ENCODE data around the gene CSMD2.

Gene CSMD2

DNA sequence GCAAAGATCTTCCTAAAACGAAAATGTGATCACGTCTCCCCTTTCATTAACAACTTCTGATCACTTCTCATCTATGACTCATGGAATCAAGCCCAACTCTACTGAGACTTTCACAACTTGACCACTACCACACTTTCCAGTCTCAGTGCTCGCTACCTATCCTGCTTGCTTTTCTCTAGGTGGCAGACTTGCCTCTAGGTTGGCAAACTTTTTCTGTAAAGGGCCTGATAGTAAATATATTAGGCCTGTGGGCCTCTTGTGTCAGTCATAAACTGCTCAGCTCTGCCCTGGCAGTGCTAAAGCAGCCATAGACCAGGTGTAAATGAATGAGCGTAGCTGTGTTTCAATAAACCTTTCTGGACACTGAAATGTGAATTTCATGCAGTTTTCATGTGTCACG is 322.7 kb downstream of the CSMD2 start:
- no peak for DNase-seq

DNA sequence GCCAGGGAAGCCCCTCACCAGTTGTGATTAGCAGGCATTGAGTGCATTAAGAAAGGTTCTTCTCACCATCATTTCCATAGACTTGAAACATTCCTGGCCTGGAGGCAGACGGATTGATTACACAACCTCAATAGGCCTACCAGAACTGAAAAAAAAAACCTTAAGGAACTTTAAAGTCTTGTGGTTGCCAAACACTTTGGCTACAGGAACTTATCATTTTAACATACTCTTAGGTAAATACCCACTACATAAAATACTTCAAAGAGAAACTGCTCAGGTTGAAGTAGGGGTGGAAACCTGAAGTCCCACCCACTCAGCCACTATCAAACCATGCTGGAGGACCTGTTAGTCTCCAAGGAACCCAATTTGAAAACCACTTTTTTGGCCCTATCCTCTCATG is 323.5 kb downstream of the CSMD2 start:
- no peak for DNase-seq

DNA sequence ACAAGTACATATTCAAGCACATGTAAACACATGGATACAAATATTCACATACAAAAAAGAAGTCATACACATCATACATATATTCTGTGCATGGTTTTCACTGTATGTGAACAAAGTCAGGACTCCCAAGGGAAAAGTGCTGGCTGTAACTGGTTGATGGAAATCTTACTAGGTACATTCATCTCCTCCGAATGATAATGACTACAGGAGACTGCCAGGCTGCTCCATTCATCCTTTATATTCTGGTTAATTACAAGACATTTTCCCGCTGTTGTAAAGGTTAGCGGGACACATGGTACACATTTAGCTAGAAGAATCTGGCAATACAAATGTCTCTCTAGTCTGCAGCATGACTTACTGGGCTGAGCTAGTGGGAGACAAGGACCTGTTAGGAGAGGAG is 327.4 kb downstream of the CSMD2 start:
- no peak for DNase-seq

DNA sequence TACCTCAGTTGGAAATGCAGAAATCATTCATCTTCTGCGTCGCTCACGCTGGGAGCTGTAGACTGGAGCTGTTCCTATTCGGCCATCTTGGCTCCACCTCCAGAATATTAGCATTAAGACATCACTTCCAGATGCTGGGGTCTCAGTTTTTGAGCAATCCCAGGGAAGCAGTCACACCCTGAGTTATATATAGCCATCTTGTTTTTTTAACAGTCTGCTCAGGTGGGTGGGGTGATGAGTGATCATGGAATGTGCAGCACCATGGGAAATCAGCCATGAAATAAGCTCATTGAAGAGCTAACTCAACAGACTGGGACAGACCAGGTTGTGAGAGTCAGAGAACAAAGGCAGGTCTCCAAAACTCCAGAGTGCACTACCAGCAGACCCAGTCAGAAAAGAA is 328.1 kb downstream of the CSMD2 start:
- DNase-seq, result no peak

DNA sequence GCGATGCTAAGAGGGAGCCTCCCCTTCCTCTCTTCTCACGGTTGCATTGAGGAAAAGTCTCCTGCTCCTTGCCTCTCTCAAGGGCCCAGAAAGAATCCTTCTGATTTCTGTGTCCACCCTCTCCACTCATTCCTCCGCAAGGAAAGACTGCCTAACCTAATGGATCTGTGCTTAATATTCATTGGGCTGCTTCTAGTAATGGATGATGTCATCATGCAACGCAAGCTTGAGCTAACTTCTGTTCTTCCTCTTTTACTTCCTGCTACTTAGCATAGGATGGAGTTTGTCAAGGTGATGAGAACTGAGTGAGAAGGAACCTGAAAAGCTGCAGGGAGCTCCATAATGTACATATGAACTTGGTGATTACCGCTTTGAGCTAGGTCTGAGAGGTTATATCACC is 336.4 kb downstream of the CSMD2 start:
- no peak for DNase-seq

DNA sequence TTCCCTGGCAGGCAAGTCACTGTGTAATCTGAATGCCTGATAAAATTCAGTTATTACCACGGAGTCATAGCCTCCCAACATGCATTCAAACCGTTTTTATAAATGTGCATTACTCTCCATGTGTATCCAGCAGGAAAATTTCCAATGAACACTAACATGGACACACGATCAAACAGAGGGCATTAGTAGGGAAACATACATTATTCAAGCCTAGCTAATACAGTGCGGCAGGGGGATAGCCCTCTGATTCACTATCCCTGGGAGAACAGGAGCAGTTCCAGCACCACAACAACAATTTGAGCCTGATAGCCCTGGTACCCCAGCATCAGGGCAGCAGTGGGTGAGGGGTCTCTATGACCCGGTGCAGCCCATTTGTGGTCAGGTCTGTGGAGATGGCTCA is 337.0 kb downstream of the CSMD2 start:
- no peak for DNase-seq

DNA sequence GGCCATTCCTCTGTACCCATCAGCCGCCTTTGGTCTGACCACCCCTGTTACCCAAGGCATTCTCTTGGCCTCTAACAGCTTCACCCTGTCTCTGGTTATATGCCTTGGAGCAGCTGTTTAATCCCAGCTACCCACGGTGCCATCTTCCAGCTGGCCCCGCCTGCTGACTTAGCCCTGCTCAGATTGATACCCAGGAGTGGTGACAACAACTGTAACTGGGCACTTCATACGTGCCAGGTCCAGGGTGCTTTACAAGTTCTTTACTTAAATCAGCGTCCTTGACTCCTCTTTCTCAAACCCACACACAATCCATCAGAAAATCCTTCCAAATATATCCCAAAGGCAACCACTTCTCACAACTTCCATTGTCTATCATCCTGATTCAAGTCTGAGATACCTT is 338.3 kb downstream of the CSMD2 start:
- no peak for DNase-seq

DNA sequence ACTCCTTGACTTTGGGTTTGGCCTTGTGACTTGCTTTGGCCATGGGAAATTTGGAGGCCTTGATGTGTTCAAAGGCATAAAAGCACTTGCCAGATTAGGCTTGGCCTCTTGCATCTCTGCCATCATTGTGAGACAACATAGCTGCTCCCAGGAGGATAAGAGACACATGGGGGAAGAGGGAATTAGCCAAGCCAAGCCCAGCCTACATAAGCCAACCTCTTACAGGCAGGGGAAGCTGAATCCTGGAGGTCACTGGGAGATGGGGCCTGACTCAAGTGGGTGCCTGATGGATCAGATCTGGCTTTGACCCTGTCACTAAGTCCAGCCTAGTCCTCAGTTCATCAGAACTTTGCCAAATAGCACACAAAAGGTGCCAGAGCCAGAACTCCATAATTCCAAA is 338.7 kb downstream of the CSMD2 start:
- DNase-seq, result no peak

DNA sequence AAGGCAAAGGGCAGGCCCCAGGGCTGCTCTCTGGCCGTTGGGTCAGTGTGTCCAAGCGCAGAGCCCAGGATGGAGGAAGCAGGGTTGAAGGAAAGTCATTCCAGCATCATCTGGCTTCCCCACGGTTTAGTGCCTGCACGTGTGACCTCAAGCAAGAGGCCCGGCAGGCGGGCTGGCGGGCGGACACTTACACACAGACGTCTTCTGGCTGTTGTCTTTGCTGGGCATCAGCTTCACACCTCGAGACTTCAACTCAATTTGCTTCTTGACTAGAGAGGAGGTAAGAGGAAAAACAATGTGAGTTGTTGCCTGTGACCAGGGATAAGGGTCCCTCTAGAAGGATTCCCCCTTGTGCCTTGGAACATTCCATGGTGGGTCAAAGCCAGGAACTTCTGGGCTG is 339.5 kb downstream of the CSMD2 start:
- no peak for DNase-seq

DNA sequence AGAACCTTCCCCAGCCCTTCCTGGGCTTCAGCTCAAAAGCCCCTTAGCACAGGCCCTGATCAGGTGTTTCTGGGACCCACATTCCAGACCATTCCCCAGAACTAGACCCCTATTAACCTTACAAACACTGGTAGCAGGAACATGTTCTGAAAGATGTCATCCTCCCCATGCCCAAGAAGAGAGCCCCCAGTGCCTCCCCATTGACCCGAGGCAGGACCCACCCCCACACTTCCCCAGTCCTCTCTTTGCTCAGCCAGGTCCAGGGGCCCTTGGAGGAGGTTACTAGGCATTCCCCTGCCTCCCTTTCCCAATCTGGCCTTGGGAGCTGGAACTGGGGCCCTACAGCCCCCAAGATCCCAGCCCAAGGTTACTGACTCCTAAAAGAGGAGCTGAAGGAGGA is 340.1 kb downstream of the CSMD2 start:
- no peak for DNase-seq

DNA sequence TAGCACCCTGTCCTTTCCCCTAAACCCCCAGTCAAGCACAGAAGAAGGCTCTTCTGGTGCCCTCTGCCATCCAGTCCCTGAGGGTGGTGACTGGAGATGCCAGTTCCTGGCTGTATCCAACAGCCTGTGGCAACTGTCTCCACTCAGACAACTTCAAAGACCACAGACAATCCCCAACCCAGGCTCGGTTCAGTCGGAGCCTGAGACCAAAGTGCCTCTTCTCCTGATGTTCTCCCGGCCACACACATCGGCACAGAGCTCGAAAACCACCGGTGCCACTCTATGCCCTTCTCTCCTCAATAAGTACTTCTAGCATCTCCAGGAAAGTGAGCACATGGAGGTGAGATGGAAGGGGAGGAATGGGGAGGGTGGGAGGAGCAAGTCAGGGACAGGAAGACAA is 340.7 kb downstream of the CSMD2 start:
- DNase-seq, result no peak

DNA sequence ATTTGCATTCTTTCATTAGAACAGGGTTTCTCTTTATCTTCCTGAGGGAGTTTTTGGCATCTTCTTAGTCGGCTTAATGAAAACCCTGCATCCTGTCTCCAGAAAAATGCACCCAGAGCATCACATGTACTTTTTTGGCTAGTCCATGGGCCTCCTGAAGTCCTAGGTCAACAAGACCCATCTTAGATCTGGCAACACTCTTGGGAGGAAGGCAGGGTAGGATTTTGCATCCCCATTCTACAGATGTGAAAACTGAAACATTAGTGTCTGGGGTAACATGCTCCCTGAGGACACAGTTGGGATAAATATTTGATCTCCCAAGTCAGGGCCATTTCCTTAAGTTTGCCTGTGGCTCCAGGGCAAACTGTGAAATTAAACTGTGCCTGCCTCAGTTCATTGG is 341.2 kb downstream of the CSMD2 start:
- DNase-seq, result no peak

DNA sequence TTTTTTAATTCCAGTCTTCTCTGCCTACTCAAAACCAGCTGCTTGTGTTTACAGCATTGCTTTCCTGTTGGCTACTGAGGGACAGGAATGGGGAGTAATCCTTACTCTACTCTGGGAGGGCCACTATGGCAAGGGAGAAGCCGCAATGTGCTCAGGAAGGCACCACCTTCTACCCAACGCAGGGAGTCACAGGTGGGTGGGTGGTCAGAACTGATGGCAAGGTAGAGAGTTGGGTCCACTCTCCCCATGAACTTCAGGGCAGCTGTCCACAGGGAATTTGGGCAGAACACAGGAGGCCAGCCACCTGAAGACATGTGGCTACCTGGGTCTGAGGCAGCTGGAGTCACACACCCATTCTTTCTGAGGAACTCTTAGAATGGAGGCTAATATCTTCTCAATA is 341.6 kb downstream of the CSMD2 start:
- DNase-seq, result no peak

DNA sequence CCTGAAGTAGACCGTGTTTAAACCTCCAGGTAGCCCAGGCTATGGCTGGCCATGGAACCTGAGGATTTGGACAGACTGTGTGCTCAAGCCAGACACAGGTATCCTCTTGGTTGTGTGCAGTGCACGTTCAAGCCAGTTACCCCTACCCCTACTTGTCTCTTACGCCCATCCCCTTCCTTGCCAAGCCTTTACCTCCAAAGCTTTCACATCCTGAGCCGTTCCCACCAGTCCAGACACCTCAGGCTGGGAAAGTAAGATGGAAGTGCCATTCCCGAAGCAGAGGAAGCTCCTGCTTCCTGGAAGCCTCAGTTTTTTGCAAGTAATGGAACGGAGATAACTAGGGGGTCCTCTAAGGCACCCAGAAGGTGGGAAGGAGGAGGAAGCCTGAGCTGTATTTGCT is 342.6 kb downstream of the CSMD2 start:
- DNase-seq, result no peak

DNA sequence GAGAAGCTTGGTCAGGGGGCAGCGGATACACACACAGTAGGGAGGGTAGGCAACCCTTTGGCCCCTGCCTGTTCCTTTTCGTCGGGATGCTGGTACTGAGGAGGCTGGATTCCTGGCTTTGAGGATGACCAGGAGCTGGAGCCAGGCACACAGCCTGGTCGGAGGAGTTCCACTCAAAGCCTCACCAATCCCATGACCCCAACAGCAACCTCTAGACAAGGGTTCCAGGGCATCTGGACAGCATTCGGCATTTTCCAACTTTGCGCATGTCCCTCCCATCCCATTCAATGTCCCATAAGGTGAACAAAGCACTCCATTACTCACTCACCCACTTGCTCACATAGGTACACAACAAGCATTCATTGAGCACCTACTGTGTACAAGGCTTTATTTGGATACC is 343.7 kb downstream of the CSMD2 start:
- no peak for DNase-seq

DNA sequence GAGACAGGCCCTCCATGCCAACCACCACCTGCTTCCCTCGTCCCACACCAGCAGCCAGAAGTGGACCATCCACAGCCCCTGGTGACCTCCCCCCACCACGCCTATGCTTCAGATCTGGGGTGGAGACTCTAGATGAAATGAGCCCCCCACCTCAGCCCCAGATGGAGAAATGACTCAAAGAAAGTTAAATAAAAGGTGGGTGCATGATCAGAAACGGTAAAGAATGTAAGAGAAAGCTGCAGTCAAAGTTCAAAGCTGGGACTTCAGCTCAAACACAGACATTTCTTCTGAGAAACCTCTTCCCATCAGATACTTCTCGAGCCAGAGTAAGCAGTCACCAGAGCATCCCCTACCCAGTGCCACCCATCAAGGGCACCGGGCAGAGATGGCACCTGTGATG is 344.2 kb downstream of the CSMD2 start:
- no peak for DNase-seq

DNA sequence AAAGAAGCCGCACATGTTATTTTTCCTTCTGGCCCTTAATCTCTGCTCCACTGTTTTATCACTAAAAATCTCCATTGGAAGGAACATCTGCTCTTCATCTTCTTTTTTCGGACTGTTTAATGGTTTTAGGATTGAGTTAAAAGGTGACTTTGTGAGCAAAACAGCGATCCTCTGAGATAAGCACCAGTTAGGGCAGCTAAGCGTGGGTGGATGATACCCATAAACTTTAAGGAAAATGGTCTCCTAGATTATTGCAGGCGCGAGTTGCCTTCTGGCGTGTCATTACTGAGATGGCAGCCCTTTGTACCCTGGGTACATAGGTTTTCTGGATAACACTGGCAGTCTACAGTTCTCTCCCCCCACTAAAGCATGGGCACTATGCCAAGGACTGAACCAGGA is 345.1 kb downstream of the CSMD2 start:
- DNase-seq, result no peak

DNA sequence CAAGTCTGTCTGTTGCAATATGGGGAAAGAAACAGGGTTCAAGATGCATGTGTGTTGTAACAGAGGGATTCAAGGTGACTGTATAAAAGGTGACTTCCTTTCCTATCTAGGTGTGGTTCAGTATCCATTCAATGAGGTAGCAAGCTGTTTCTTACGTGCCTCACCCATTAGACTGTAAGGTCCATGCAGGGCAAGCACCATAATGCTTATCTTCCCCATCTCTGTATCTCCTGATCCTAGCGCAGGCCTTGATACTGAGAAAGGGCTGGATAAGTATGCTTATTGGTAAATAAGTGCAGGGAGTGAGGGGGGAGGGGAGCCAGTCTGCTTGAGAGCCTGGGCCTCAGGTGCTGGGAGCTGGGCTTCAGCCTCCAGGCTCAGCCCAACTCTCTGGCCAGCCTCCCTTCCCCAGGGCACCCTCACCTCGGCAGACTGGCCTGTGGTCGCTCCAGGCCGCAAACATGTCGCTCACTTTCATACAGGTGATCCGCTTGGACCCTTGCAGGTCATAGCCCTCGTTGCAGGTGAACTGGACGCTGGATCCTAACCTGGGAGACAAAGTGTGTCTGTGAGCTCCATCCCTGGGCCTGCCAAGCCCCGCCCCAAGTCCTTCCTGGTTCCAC is 345.6 kb downstream of the CSMD2 start:
- DNase-seq, result no peak

DNA sequence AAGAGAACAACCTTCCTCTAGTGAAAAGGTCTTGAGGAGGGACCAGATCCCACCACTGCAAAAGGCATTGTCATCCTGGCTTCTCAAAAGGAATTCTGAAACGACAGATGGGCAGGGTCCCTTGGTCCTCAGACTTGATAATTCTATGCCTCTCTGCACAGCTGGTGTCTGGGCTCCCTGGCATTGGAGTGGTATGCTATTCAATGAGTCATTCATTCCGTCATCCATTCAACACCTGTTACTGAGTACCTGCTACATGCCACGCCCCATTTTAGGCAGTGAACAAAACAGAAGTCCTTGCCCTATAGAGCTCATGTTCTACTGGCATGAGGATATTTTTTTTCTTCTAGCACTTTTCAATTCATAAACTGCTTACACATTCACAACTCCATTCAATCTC is 347.0 kb downstream of the CSMD2 start:
- DNase-seq, result no peak

DNA sequence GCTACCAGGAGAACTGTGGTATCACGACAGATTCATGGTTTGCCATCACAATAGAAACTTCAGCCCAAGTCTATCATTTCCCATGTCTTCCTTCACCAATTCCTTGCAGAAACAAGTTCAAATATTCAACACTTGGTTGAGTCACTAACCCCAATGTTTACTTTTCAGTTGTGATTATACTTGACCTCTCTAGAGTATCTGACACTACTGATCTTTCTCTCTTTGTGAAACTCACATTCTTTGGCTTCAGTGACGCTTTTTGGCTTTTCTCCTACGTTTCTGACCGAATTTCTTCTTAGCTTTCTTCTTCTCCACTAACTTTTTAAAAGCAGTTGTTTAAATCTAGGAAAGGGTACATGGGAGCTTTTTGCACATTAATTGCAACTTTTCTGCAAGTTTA is 350.0 kb downstream of the CSMD2 start:
- DNase-seq, result no peak

DNA sequence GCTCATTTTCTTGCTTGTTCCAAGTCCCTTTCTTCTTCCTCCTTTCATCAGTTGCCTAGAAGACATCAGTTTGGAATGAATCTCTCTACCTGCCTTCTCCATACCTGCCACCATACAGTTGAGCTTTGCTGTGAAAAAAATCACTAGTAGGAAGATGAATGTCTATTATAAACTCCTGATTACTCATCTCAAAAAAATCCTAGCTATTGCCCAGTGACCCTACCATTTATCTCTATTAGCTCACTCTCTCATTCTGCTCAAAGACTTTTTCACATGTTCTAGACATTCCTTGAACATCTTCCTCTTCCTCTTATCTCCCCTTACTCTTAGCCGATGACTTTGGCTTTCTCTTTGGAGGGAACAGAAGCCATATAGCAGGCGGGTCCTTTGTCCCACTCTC is 350.9 kb downstream of the CSMD2 start:
- no peak for DNase-seq

DNA sequence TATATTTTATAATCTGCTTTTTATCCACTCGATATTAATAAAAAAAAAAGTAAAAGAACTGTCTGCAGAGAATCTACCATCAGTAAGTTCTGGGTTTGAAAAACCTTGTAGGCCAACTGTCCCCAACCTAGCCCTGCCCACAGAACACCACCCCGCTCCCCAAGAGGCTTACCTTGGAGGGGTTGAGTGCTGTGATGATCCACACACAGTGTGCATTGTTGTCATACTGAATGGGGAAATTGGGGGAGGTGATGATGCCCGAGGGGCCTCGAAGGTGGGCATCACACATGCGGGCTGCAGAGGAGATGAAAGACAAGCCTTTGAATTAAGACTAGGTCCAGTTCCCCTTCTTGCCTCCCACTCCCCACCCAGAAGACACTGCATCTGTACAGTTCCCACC is 354.5 kb downstream of the CSMD2 start:
- no peak for DNase-seq

DNA sequence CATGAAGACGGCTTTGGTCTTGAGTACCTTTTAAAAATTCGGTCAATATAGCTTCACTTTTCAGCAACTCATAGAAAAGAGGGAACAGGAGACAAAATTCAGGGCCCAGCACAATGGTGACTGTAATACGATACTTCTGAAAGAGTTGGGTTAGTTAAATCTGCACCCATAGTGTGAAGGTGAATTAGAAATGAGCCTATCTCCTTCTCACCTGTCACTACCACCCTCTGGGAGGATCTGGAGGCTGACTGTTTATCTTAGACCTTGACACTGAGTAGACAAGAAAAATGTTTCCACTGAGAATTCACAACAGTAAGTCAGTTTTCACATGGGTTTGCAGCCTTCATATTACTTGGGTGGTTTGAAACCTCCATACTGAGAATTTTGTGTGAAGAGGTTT is 359.0 kb downstream of the CSMD2 start:
- no peak for DNase-seq

DNA sequence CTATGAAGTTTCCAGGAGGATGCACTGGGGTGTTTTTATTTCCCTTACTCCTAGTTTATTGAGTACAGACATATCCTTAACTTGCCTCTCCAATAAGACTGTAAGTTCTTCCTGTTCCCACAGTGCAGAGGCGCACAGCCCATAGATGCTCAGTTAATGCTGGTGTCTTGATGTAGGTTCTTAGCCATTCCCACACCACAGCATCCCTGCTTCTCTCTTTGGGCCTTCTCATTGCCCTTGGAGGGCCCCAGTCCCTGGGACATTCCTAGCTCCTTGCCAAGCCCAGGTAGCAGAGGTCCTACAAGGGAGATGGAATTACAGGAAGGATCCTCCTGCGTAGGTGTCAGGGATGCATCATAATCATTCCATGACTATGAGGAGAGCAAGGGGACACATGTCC is 362.8 kb downstream of the CSMD2 start:
- DNase-seq, result no peak

DNA sequence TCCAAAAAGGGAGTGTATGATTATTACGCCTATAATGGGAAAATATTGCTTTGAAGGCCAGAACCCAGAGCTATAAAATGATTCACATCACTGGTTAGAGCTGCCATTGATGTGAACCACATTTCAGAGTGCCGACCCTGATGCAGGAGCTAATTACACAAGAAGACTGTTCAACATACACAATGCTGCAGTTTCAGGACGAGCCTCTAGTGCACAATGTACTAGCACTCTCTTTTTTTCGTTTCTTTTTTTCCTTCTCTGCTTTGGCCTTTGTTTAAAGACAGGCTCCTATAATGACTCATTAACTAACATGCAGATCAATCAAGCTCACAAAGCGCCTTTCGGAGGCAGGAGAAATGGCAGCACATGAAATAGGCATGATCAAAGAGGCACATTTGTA is 367.2 kb downstream of the CSMD2 start:
- DNase-seq, result no peak

DNA sequence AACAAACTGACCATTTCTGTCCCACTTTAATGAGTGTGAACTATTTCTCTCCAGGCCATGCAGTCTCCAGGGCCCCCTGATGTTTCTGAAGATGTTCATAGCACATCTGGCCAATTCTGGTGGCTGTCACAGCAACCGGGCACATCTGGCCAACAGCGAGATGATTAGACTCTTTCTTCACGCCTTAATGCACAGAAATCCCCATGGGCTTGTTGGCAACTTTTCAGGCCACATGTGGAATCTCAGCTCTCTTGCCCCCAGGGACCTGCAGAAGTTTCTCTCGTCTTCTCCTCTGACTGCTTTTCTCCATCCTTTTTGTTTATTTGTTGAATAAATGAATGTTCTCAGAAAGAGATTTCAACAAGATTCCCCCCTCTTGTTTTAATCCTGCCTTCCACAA is 372.4 kb downstream of the CSMD2 start:
- no peak for DNase-seq

Measured in OCI-M1 (cell line).